ENCODE results near the gene TDRD1.

DNA sequence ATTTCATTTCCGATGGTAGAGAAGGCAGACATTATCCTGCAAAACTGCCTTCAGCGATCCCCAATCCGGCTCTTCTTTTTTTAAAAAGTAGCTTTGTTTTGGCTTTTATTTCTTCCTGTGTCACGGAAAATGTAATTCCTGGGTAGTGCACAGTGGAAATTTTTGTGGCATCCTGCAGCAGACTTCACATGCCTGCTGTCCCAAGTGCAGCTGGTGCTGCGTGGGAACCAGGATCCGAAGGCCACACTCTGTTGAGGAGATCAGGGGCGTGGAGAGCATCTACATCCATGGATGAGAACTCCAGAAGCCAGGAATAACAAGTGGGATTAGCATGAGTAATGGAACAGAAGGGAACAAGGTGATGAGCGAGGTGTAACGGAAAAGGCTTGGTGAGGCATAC is 64.5 kb downstream of the TDRD1 start:
- TF ChIP-seq EZH2 (IDR thresholded peaks at IDR 0.05) (no peak), EZH2phosphoT487 (IDR thresholded peaks at IDR 0.05) (no peak)
- TF ChIP-seq, protein P1, sequence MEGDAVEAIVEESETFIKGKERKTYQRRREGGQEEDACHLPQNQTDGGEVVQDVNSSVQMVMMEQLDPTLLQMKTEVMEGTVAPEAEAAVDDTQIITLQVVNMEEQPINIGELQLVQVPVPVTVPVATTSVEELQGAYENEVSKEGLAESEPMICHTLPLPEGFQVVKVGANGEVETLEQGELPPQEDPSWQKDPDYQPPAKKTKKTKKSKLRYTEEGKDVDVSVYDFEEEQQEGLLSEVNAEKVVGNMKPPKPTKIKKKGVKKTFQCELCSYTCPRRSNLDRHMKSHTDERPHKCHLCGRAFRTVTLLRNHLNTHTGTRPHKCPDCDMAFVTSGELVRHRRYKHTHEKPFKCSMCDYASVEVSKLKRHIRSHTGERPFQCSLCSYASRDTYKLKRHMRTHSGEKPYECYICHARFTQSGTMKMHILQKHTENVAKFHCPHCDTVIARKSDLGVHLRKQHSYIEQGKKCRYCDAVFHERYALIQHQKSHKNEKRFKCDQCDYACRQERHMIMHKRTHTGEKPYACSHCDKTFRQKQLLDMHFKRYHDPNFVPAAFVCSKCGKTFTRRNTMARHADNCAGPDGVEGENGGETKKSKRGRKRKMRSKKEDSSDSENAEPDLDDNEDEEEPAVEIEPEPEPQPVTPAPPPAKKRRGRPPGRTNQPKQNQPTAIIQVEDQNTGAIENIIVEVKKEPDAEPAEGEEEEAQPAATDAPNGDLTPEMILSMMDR (IDR thresholded peaks at IDR 0.05) = no peak
